PC-3 (cell line): ENCODE measurements around the gene ZDHHC24. TPM values are rescaled to one million over a fixed set of nuclear protein-coding genes. Genes with fewer than 3 reads are reported as not detected.

Source experiments
- ATAC-seq: fragments of 200-7000 bp; cut with Tn5 transposase; 2 replicates; pipeline ENCODE4 v1.9.1; 2020; ENCODE audit warnings: mild to moderate bottlenecking, moderate library complexity
- BruUV-seq: library from RNA; stranded (reverse); fragments of 400-500 nt; replicated peaks from 2 replicates; lab custom pipeline; 2021; lab: Mats Ljungman, UMichigan
- CTCF ChIA-PET: fragments of 300-600 bp; sonication (Branson Sonifier 250); formaldehyde crosslinking; loops from one replicate; lab custom pipeline; 2022; ENCODE audit warnings: antibody characterized with exemption; lab: Charles Lee
- POLR2A ChIA-PET: fragments of 300-600 bp; sonication (Branson Sonifier 250); formaldehyde crosslinking; loops from one replicate; lab custom pipeline; 2022; ENCODE audit warnings: antibody characterized with exemption; ENCODE audit not compliant: unreplicated experiment; lab: Charles Lee
- DNase-seq: peaks from one replicate; pipeline ENCODE4 v3.0.0-alpha.2; 2015
- H2AFZ ChIP-seq: fragments of 300-600 bp; sonication (generic); 2 replicates; pipeline ENCODE4 v1.6.0; 2016; ENCODE audit warnings: antibody characterized with exemption, low read length
- H3F3A ChIP-seq: fragments of 300-600 bp; sonication (generic); one replicate; pipeline ENCODE4 v1.6.0; 2017; ENCODE audit warnings: antibody characterized with exemption, low read length, control low read depth, mild to moderate bottlenecking; ENCODE audit not compliant: unreplicated experiment
- H3K27ac ChIP-seq: fragments of 300-600 bp; sonication (generic); 2 replicates; pipeline ENCODE4 v1.5.1; 2016; ENCODE audit warnings: mild to moderate bottlenecking, low read length
- H3K27me3 ChIP-seq: fragments of 300-600 bp; sonication (generic); 2 replicates; pipeline ENCODE4 v1.6.1; 2016; ENCODE audit warnings: low read length, mixed read lengths
- H3K36me3 ChIP-seq: fragments of 300-600 bp; sonication (generic); 2 replicates; pipeline ENCODE4 v1.6.1; 2016; ENCODE audit warnings: low read depth, mixed run types, low read length, mixed read lengths
- H3K4me1 ChIP-seq: fragments of 300-600 bp; sonication (generic); 2 replicates; pipeline ENCODE4 v1.5.1; 2016; ENCODE audit warnings: low read length; ENCODE audit not compliant: insufficient read depth
- H3K4me2 ChIP-seq: fragments of 300-600 bp; sonication (generic); 2 replicates; pipeline ENCODE4 v1.6.0; 2016; ENCODE audit warnings: low read length
- H3K4me3 ChIP-seq: fragments of 300-600 bp; sonication (generic); 2 replicates; pipeline ENCODE4 v1.5.1; 2016; ENCODE audit warnings: mild to moderate bottlenecking, low read length, mixed read lengths
- H3K79me2 ChIP-seq: fragments of 300-600 bp; sonication (generic); 2 replicates; pipeline ENCODE4 v1.6.1; 2017; ENCODE audit warnings: low read length, mixed read lengths
- H3K9ac ChIP-seq: fragments of 300-600 bp; sonication (generic); 2 replicates; pipeline ENCODE4 v1.6.0; 2016; ENCODE audit warnings: mild to moderate bottlenecking, low read length
- H3K9me2 ChIP-seq: fragments of 300-600 bp; sonication (generic); replicated peaks from 2 replicates; pipeline ENCODE4 v1.6.1; 2016; ENCODE audit warnings: mixed run types, low read length, mixed read lengths
- H3K9me3 ChIP-seq: fragments of 300-600 bp; sonication (generic); 2 replicates; pipeline ENCODE4 v1.6.1; 2016; ENCODE audit warnings: low read length, mixed read lengths
- H4K20me1 ChIP-seq: fragments of 300-600 bp; sonication (generic); 2 replicates; pipeline ENCODE4 v1.6.1; 2016; ENCODE audit warnings: low read length, mixed read lengths
- CTCF ChIP-seq: fragments of 300-600 bp; sonication (generic); conservative IDR thresholded peaks from 2 replicates; pipeline ENCODE4 v1.5.1; 2017; ENCODE audit warnings: antibody characterized with exemption, low read depth, mild to moderate bottlenecking, low read length
- EZH2 ChIP-seq: fragments of 300-600 bp; sonication (generic); IDR thresholded peaks from one replicate; pipeline ENCODE4 v1.6.1; 2017; ENCODE audit warnings: antibody characterized with exemption, mild to moderate bottlenecking, low read length; ENCODE audit not compliant: unreplicated experiment
- EZH2phosphoT487 ChIP-seq: fragments of 300-600 bp; sonication (generic); IDR thresholded peaks from 2 replicates; pipeline ENCODE4 v1.6.1; 2018; ENCODE audit warnings: mild to moderate bottlenecking, antibody characterized with exemption, low read length, borderline replicate concordance
- intact Hi-C: fragments of 100-400 bp; cut with micrococcal nuclease; formaldehyde crosslinking; loops from 2 replicates; pipeline ENCODE4 v1.9.0; 2023
- total RNA-seq: library from RNA; depleted of rRNA; stranded (reverse); fragments of >200 nt; gene quantifications from 2 replicates; pipeline ENCODE4 v1.2.3, GENCODE V29; 2014

Gene ZDHHC24
- total RNA-seq, 1 experiment from 2014 or later, result 15.1 TPM

- ATAC-seq (no peak), DNase-seq (no peak)
- Histone ChIP-seq H3K4me3 (no peak overlapping the region), H3K9me2 (no peaks in the 10 kb centered on the region), H3K36me3 (no peaks in the 10 kb centered on the region), H3K27me3 (no peaks in the 10 kb centered on the region), H3K79me2 (no peaks in the 10 kb centered on the region), H3K9me3 (no peaks in the 10 kb centered on the region), H4K20me1 (no peaks in the 10 kb centered on the region), H3K4me2 (no peak overlapping the region), H3K4me1 (no peaks in the 10 kb centered on the region), H3K27ac (no peak overlapping the region), H2AFZ (no peak overlapping the region), H3K9ac (no peak overlapping the region), H3F3A (no peaks in the 10 kb centered on the region)
- intact Hi-C loops, result no loop called here
- ChIA-PET POLR2A (no interaction called here), CTCF (no interaction called here)
- TF ChIP-seq EZH2, result no peak
- no peak for TF ChIP-seq EZH2phosphoT487
- TF ChIP-seq CTCF, result no peak
- BruUV-seq, result no TSS peak
These were observed 9.6 kb upstream of the ZDHHC24 start for GRCh38 chr11:66555416-66555815.

DNA sequence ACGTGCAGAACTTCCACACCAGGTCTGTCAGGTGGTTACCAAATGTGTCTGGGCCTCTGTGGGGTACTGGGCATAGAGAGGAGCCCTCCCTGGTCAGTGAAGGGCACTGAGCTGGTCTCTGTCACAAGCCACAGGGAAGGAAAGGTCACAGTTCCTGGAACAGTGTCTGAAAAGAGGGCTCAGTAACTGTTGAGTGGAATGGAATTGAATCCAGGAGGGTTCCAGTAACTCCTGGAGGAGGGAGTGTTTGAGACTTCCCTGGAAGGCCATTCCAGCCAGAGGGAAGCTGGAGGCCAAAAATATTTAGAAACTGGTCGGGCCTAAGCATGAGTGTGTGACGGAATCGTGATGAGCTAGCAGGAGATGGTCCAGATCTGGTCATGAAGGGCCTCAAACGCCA lies 8.8 kb upstream of the ZDHHC24 start:
- no peaks in the 10 kb centered on the region for H3K79me2 ChIP-seq
- no peak for DNase-seq
- no peaks in the 10 kb centered on the region for H4K20me1 ChIP-seq
- TF ChIP-seq EZH2 (no peak), CTCF (no peak), EZH2phosphoT487 (no peak)
- H3K4me1 ChIP-seq, result no peaks in the 10 kb centered on the region
- H3K9me3 ChIP-seq, result no peaks in the 10 kb centered on the region
- H3K36me3 ChIP-seq, result no peaks in the 10 kb centered on the region
- no peaks in the 10 kb centered on the region for H3K27me3 ChIP-seq
- ATAC-seq, result no peak
- H2AFZ ChIP-seq, result no peak overlapping the region
- POLR2A ChIA-PET, result no interaction called here
- H3K27ac ChIP-seq, result no peak overlapping the region
- CTCF ChIA-PET, result no interaction called here
- no peak overlapping the region for H3K9ac ChIP-seq
- H3K4me2 ChIP-seq, result no peak overlapping the region
- no peaks in the 10 kb centered on the region for H3K9me2 ChIP-seq
- no TSS peak for BruUV-seq
- intact Hi-C loops, result no loop called here
- no peaks in the 10 kb centered on the region for H3F3A ChIP-seq
- no peak overlapping the region for H3K4me3 ChIP-seq

DNA sequence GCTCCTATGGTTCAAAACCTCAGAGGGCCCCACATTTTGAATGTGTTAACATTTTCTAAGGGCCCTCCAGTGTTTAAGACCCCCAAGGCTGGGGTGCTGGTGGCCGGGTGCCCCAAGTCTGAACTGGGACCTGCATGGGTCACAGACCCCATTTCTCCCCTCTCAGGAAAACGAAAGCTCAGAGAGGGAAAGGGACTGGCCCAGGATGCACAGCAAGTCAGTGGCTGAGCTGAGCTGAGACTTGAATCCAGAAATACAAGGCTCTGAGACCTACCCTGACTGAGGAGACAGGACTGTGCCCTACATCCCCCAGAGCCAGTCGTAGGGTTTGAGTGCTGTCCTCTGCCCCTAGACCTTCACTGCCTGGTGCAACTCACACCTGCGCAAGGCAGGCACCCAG lies 5.0 kb upstream of the ZDHHC24 start:
- TF ChIP-seq EZH2 (no peak), CTCF (no peak), EZH2phosphoT487 (no peak)
- Histone ChIP-seq H3K4me1 (no peaks in the 10 kb centered on the region), H3K4me3 (no peak overlapping the region), H3K36me3 (no peaks in the 10 kb centered on the region), H3F3A (no peaks in the 10 kb centered on the region), H2AFZ (no peak overlapping the region), H3K4me2 (no peak overlapping the region), H3K27ac (no peak overlapping the region), H3K9me2 (no peaks in the 10 kb centered on the region), H3K9me3 (no peaks in the 10 kb centered on the region), H3K9ac (no peak overlapping the region), H3K79me2 (no peaks in the 10 kb centered on the region), H3K27me3 (no peaks in the 10 kb centered on the region), H4K20me1 (no peaks in the 10 kb centered on the region)
- ChIA-PET POLR2A (no interaction called here), CTCF (no interaction called here)
- no peak for DNase-seq
- no TSS peak for BruUV-seq
- ATAC-seq, result no peak
- intact Hi-C loops, result no loop called here
